NCI-H1417 treated with DMSO at 0.1 percent for 48 hours (cell line): ENCODE data around the gene ABL1.
"Not testable (repeated sequence)": the region's sequence is repeated elsewhere in the genome, so short reads cannot be mapped to it uniquely, and the experiment has no call there.

Source experiments
- DNase-seq: peaks from one replicate; lab custom pipeline; 2025; lab: John Stamatoyannopoulos, UW

The ABL1 gene

GRCh38 chr9:130834371-130835336 is at the start of gene ABL1:
ABL1 (plus strand) TSS chr9:130835254; CDS start chr9:130835447, 193 bp downstream.
- DNase-seq: peak; percentile 25

- DNase-seq: no peak
Measured at GRCh38 chr9:130785940-130786508, 49.0 kb upstream of the ABL1 start.

GRCh38 chr9:130786526-130786925 is 48.5 kb upstream of the ABL1 start:
- DNase-seq: no peak

- DNase-seq: no peak
Measured at GRCh38 chr9:130789747-130790672, 45.0 kb upstream of the ABL1 start.

GRCh38 chr9:130791303-130791894 is 43.7 kb upstream of the ABL1 start:
- DNase-seq: no peak

- no peak for DNase-seq
Measured at GRCh38 chr9:130793589-130793988, 41.5 kb upstream of the ABL1 start.

- not testable (repeated sequence) for DNase-seq
Measured at GRCh38 chr9:130794021-130794420, 41.0 kb upstream of the ABL1 start.

- not testable (repeated sequence) for DNase-seq
Measured at GRCh38 chr9:130794423-130794822, 40.6 kb upstream of the ABL1 start.

GRCh38 chr9:130794923-130795495 is 40.0 kb upstream of the ABL1 start:
- DNase-seq: no peak

GRCh38 chr9:130803116-130803515 is 31.9 kb upstream of the ABL1 start:
- DNase-seq: not testable (repeated sequence)

- DNase-seq: no peak
Measured at GRCh38 chr9:130805510-130806326, 29.3 kb upstream of the ABL1 start.

GRCh38 chr9:130806327-130806716 is 28.7 kb upstream of the ABL1 start:
- DNase-seq: no peak

- DNase-seq: no peak
Measured at GRCh38 chr9:130810609-130811136, 24.4 kb upstream of the ABL1 start.

GRCh38 chr9:130815242-130815808 is 19.7 kb upstream of the ABL1 start:
- no peak for DNase-seq

- no peak for DNase-seq
Measured at GRCh38 chr9:130817914-130818313, 17.1 kb upstream of the ABL1 start.

GRCh38 chr9:130820135-130820738 is 14.8 kb upstream of the ABL1 start:
- DNase-seq: no peak

GRCh38 chr9:130823435-130823834 is 11.6 kb upstream of the ABL1 start:
- no peak for DNase-seq

GRCh38 chr9:130824079-130824478 is 11.0 kb upstream of the ABL1 start:
- DNase-seq: no peak

- DNase-seq: no peak
Measured at GRCh38 chr9:130824643-130825350, 10.3 kb upstream of the ABL1 start.
